GM23338 (cell line): ENCODE results near the gene ARHGAP10. TPM values are rescaled to one million over a fixed set of nuclear protein-coding genes. Genes with fewer than 3 reads are reported as not detected.

ENCODE experiments used
- ATAC-seq: fragments of 200-7000 bp; cut with Tn5 transposase; 3 replicates; pipeline ENCODE4 v1.9.1; 2020
- DNase-seq: peaks from one replicate; pipeline ENCODE4 v3.0.0-alpha.2; 2015; ENCODE audit warnings: low spot score
- H2AFZ ChIP-seq: fragments of 200-600 bp; sonication (generic); 2 replicates; pipeline ENCODE4 v1.8.0; 2016; ENCODE audit warnings: antibody characterized with exemption, mild to moderate bottlenecking, moderate library complexity
- H3F3A ChIP-seq: fragments of 200-600 bp; sonication (generic); replicated peaks from 2 replicates; pipeline ENCODE4 v1.8.0; 2017; ENCODE audit warnings: antibody characterized with exemption, mixed run types, low read depth
- H3K27ac ChIP-seq: fragments of 200-600 bp; sonication (generic); 2 replicates; pipeline ENCODE4 v1.6.1; 2016; ENCODE audit warnings: low read depth
- H3K27me3 ChIP-seq: fragments of 200-600 bp; sonication (generic); 2 replicates; pipeline ENCODE4 v1.8.0; 2016; ENCODE audit warnings: mild to moderate bottlenecking, mixed run types, moderate library complexity; ENCODE audit not compliant: insufficient read depth
- H3K36me3 ChIP-seq: fragments of 200-600 bp; sonication (generic); 2 replicates; pipeline ENCODE4 v1.8.0; 2016; ENCODE audit warnings: mild to moderate bottlenecking; ENCODE audit not compliant: insufficient read depth
- H3K4me1 ChIP-seq: fragments of 200-600 bp; sonication (generic); 2 replicates; pipeline ENCODE4 v1.8.0; 2016; ENCODE audit warnings: mild to moderate bottlenecking, moderate library complexity; ENCODE audit not compliant: insufficient read depth
- H3K4me2 ChIP-seq: fragments of 200-600 bp; sonication (generic); 2 replicates; pipeline ENCODE4 v1.7.1; 2017; ENCODE audit warnings: mixed run types
- H3K4me3 ChIP-seq: fragments of 200-600 bp; sonication (generic); 2 replicates; pipeline ENCODE4 v1.6.1; 2016; ENCODE audit warnings: mixed run types
- H3K79me2 ChIP-seq: fragments of 200-600 bp; sonication (generic); replicated peaks from 2 replicates; pipeline ENCODE4 v1.8.0; 2017; ENCODE audit warnings: mild to moderate bottlenecking; ENCODE audit not compliant: insufficient read depth
- H3K9me2 ChIP-seq: fragments of 200-600 bp; sonication (generic); 2 replicates; pipeline ENCODE4 v1.8.0; 2017; ENCODE audit not compliant: insufficient read depth
- H4K20me1 ChIP-seq: fragments of 200-600 bp; sonication (generic); replicated peaks from 2 replicates; pipeline ENCODE4 v1.8.0; 2017; ENCODE audit warnings: mild to moderate bottlenecking; ENCODE audit not compliant: insufficient read depth
- H3K27ac Mint-ChIP-seq: 2 replicates; pipeline ENCODE4 v1.8.0; 2020; ENCODE audit warnings: inconsistent platforms, mild to moderate bottlenecking, moderate library complexity, mixed read lengths
- H3K27me3 Mint-ChIP-seq: 3 replicates; pipeline ENCODE4 v1.8.0; 2022; ENCODE audit warnings: low read depth, mild to moderate bottlenecking, moderate library complexity, mixed read lengths, inconsistent platforms; ENCODE audit not compliant: insufficient read depth, poor library complexity
- H3K36me3 Mint-ChIP-seq: 3 replicates; pipeline ENCODE4 v1.8.0; 2021; ENCODE audit warnings: low read depth, mild to moderate bottlenecking, inconsistent platforms, moderate library complexity, mixed read lengths
- H3K4me1 Mint-ChIP-seq: 3 replicates; pipeline ENCODE4 v1.8.0; 2020; ENCODE audit warnings: mild to moderate bottlenecking, inconsistent platforms, mixed read lengths
- H3K4me3 Mint-ChIP-seq: 3 replicates; pipeline ENCODE4 v1.8.0; 2021; ENCODE audit warnings: moderate library complexity, mild to moderate bottlenecking, inconsistent platforms, mixed read lengths
- H3K9me3 Mint-ChIP-seq: 3 replicates; pipeline ENCODE4 v1.8.0; 2020; ENCODE audit warnings: moderate library complexity, mild to moderate bottlenecking, inconsistent platforms, mixed read lengths
- ZNF114 ChIP-seq: fragments of 250-450 bp; sonication (Bioruptor Pico); IDR thresholded peaks from 2 replicates; pipeline ENCODE4 v1.5.0; 2020; ENCODE audit warnings: mild to moderate bottlenecking, moderate library complexity
- ZNF462 ChIP-seq: fragments of 250-450 bp; sonication (Bioruptor Pico); IDR thresholded peaks from 2 replicates; pipeline ENCODE4 v1.5.0; 2020; ENCODE audit warnings: mild to moderate bottlenecking, moderate library complexity
- polyA plus RNA-seq: library from polyadenylated mRNA; unstranded; fragments of >200 nt; fragmentation: Nextera tagmentation; extraction: Ambion mirVana; gene quantifications from 2 replicates; pipeline ENCODE4 v1.2.1, GENCODE V29; 2016
- total RNA-seq: library from RNA; depleted of rRNA; stranded (reverse); fragments of >200 nt; shearing (Covaris generic); gene quantifications from 2 replicates; pipeline ENCODE4 v1.2.3, GENCODE V29; 2014

Gene ARHGAP10
- total and polyA plus RNA-seq, 2 experiments from 2014 or later = 5.1 to 6.3 TPM

- Histone ChIP-seq H3K4me2 (no peak overlapping the region), H3K27ac (no peak overlapping the region), H3K27me3 (no peaks in the 10 kb centered on the region), H3K9me2 (no peaks in the 10 kb centered on the region), H2AFZ (no peak overlapping the region), H3K4me1 (peaks cover 26% of the 10 kb centered on the region), H3K79me2 (no peaks in the 10 kb centered on the region), H3F3A (no peaks in the 10 kb centered on the region), H3K36me3 (no peaks in the 10 kb centered on the region), H3K4me3 (no peak overlapping the region), H4K20me1 (no peaks in the 10 kb centered on the region)
- no peaks in the 10 kb centered on the region for H3K27me3 Mint-ChIP-seq
- H3K4me3 Mint-ChIP-seq = no peak overlapping the region
- H3K4me1 Mint-ChIP-seq = peaks cover 35% of the 10 kb centered on the region
- ATAC-seq (no peak), DNase-seq (no peak)
- no peak for TF ChIP-seq ZNF114 (CRISPR knock-in tag)
- H3K9me3 Mint-ChIP-seq = no peaks in the 10 kb centered on the region
- H3K36me3 Mint-ChIP-seq = no peaks in the 10 kb centered on the region; the same call in 2 of the 3 replicates
- no peak overlapping the region for H3K27ac Mint-ChIP-seq
Observed at GRCh38 chr4:147833254-147833653, 101.4 kb downstream of the ARHGAP10 start.

GRCh38 chr4:147833741-147834140 lies 101.9 kb downstream of the ARHGAP10 start:
- no peak for DNase-seq
- no peaks in the 10 kb centered on the region for H3K27me3 Mint-ChIP-seq
- H4K20me1 ChIP-seq = no peaks in the 10 kb centered on the region
- H3F3A ChIP-seq = no peaks in the 10 kb centered on the region
- no peaks in the 10 kb centered on the region for H3K36me3 ChIP-seq
- H3K4me3 Mint-ChIP-seq = no peak overlapping the region
- no peak overlapping the region for H3K4me2 ChIP-seq
- H3K4me3 ChIP-seq = no peak overlapping the region
- H3K4me1 ChIP-seq = peaks cover 26% of the 10 kb centered on the region
- no peaks in the 10 kb centered on the region for H3K27me3 ChIP-seq
- no peaks in the 10 kb centered on the region; the same call in 2 of the 3 replicates for H3K36me3 Mint-ChIP-seq
- ATAC-seq = no peak
- H3K4me1 Mint-ChIP-seq = peaks cover 35% of the 10 kb centered on the region
- H3K9me2 ChIP-seq = no peaks in the 10 kb centered on the region
- no peak overlapping the region for H3K27ac ChIP-seq
- no peak overlapping the region for H2AFZ ChIP-seq
- no peak for TF ChIP-seq ZNF462 (CRISPR knock-in tag)
- H3K79me2 ChIP-seq = no peaks in the 10 kb centered on the region
- no peaks in the 10 kb centered on the region for H3K9me3 Mint-ChIP-seq
- no peak overlapping the region for H3K27ac Mint-ChIP-seq
